ENCODE results near the gene MON2.
"Not testable (repeated sequence)": the region's sequence is repeated elsewhere in the genome, so short reads cannot be mapped to it uniquely, and the experiment has no call there.

MON2 gene

DNA sequence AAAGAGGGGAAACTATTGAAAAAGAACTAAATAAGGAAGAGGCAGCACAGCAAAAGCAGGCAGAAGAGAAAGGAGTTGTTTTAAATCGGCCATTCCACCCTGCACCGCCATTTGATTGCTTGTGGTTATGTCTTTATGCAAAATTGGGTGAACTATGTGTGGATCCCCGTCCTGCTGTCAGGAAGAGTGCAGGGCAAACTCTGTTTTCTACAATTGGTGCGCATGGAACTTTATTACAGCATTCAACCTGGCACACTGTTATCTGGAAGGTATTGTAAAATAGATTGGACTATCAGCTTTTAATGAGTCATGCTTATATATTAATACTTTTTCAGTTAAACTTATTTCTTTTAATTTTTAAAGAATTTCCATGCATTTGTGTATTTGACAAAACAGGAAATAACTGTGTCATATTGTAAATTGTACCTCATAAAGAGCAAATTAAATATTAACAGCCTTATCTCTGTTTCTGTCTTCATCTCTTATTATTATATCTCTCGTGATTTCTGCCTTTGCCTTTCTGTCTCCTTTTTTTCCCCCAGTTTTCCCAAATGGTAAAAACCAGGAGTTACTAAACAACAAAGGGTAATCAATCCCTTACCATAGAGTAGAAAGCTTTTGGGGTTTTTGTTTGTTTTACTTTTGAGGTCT, 86.4 kb downstream of the MON2 start:
- peak overlapping the region; percentile 70 for H3K27ac ChIP-seq
- TF ChIP-seq, protein P1, sequence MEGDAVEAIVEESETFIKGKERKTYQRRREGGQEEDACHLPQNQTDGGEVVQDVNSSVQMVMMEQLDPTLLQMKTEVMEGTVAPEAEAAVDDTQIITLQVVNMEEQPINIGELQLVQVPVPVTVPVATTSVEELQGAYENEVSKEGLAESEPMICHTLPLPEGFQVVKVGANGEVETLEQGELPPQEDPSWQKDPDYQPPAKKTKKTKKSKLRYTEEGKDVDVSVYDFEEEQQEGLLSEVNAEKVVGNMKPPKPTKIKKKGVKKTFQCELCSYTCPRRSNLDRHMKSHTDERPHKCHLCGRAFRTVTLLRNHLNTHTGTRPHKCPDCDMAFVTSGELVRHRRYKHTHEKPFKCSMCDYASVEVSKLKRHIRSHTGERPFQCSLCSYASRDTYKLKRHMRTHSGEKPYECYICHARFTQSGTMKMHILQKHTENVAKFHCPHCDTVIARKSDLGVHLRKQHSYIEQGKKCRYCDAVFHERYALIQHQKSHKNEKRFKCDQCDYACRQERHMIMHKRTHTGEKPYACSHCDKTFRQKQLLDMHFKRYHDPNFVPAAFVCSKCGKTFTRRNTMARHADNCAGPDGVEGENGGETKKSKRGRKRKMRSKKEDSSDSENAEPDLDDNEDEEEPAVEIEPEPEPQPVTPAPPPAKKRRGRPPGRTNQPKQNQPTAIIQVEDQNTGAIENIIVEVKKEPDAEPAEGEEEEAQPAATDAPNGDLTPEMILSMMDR (conservative IDR thresholded peaks at IDR 0.05) = no peak

DNA sequence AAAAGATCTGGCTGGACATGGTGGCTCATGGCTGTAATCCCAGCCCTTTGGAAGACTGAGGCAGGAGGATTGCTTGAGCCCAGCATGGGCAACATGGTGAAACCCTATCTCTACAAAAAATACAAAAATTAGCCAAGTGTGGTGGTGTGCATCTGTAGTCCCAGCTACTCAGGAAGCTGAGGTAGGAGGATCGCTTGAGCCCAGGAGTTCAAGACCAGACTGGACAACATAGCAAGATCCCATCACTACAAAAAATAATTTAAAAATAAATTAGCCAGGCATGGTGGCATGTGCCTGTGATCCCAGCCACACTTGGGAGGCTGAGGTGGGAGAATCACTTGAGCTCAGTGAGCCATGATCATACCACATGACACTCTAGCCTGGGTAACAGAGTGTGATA, 92.7 kb downstream of the MON2 start:
- H3K27ac ChIP-seq = not testable (repeated sequence)

DNA sequence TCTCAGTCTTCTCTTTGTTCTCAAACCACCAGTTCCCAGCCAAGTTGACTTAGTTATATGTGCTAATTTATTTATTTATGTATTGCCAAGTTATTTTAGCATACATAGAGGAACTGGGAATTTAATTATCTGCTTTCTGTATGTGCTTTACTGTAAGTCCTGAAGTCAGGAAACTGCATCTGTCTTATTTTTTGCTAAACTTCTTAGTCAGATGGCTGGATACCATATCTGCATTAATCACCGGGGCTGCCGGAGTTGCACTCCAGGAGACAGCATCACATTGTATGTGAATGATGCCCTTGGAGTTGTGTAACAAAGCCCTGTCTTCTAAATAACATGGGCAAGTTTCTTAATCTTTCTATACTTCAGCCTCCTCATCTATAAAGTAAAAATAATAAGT, 96.2 kb downstream of the MON2 start:
- no peak overlapping the region for H3K27ac ChIP-seq
- TF ChIP-seq, protein P1 (conservative IDR thresholded peaks at IDR 0.05) = no peak

DNA sequence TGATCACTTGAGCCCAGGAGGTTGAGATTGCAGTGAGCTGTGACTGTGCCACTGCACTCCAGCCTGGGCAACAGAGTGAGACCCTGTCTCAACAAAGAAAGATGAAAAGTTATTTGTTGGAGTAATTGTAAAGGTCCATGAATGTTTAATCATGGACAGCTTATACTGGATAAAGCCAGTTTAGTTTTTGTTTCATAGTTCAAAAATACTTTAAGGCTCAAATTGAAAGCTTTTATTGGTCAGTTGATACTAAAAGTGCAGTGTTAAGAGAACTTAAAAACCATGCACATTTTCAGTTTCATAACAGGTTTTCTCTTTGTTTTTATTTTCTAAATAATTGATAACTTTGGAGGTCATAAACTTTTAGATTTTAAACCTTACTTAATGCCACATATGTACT, 108.4 kb downstream of the MON2 start:
- TF ChIP-seq, protein P1 (conservative IDR thresholded peaks at IDR 0.05) = no peak
- H3K27ac ChIP-seq = no peak overlapping the region

DNA sequence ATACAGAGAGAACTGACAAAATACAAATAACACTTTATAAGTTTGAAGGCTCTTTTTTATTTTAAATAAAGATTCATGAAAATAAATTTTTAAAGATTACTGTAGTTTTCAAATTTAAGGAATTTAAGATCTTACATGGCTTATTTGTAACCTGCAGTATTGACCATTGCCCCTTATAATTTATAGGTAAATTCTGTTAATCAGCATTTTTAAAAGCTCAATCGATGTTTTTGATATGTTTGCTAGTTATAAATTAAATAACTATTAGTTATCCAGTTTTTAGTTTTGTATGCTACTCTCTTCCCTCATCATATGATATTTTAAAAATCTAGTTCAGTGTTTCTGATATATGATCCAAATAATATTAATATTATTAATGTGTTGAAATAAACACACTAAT, 109.9 kb downstream of the MON2 start:
- TF ChIP-seq, protein P1 (conservative IDR thresholded peaks at IDR 0.05) = no peak
- no peak overlapping the region for H3K27ac ChIP-seq

DNA sequence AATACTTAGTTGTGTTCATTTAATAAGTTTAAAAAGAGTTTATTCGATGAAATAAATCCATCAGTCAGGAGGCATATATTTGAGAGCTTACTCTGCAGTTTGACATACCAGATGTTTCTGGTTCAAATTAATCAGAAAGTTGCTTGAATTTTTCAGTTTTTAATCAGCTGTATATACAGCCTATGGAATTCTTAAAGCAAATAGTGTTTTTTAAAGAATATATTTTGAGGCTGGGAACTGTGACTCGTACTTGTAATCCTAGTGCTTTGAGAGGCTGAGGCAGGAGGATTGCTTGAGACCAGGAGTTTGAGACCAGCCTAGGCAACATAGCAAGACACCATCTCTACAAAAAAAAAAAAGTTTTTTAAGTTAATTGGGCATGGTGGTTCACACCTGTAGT, 112.1 kb downstream of the MON2 start:
- no peak overlapping the region for H3K27ac ChIP-seq
- TF ChIP-seq, protein P1 (conservative IDR thresholded peaks at IDR 0.05) = no peak

DNA sequence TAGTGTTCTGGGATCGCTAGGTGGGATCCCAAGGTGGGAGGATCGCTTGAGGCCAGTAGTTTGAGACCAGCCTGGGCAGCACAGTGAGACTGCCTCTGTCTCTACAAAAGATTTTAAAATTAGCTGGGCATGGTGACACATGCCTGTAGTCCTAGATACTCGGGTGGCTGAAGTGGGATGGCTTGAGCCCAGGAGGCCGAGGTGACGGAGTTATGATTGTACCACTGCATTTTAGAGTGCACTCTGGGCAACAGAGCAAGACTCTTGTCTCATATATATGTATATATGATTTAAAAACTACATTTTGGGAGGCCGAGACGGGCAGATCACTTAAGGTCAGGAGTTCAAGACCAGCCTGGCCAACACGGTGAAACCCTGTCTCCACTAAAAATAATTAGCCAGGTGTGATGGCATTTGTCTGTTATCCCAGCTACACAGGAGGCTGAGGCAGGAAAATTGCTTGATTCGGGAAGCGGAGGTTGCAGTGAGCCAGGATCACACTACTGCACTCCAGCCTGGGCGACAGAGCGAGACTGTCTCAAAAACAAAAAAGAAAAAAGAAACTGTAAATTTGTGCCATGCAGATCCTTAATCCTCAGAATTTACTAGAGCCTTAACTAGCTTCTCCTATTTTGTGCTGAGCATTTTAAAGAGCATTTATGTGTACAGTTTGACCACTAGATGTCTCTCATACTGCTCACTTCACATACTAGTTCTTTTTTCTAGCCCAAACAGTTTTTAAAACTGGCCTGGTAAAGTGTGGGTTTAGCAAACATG, 114.8 kb downstream of the MON2 start:
- no peak overlapping the region for H3K27ac ChIP-seq
- TF ChIP-seq, protein P1 (conservative IDR thresholded peaks at IDR 0.05) = peak; percentile 88

DNA sequence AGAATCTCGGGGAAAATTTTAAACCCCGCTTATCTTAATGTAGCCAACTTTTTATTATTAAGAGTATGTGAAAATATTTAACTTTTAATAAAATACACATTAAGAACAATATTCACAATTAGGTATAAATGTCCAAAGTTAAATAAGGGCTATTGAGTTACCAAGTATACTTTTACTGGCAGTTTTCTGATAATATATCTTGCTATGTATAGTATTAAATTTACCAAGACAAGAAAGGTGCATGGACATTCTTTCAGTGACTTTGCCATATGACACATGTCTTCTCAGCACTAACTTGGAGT, 115.4 kb downstream of the MON2 start:
- no peak overlapping the region for H3K27ac ChIP-seq
- TF ChIP-seq, protein P1 (conservative IDR thresholded peaks at IDR 0.05) = peak; percentile 61
